Measurements from ENCODE around the gene RECQL5. TPM values are rescaled to one million over a fixed set of nuclear protein-coding genes. Genes with fewer than 3 reads are reported as not detected.

Gene RECQL5
- total RNA-seq, 4 donors from 2014 or later, result 6.3 to 14.7 (median 11.9) TPM

DNA sequence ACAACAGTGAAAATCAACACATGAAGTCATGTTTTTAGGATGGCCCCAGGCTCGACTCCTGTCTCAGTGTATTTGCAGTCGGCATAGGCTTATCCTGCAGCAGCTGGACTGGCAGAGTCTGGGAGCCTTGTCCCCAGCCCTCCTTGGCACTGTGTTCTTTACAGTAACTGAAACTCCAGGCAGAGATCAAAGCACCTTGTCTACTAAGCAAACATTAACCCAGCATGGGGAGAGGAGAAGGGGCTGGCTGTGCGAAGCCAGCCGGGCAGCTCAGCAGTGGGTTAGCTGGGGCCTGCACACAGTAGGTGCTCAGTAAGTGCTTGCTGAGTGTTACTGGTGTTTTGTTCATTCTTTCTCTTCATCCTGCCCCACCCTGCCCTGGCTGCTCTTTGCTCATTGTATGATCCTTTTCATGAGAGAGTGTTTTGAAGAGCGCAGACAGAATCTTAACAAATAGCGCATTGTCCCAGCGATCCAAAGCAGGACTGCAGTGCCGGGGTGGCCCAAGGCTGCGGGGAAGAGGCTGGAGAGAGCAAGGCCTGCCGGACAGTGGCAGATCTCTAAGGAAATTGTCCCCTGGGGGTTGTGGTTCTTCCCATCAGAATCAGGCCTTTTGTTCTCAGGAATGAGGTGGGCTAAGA lies 30.8 kb upstream of the RECQL5 start:
- WGBS, result 84% methylated on average over 9 of the region's 10 CpGs
- Histone ChIP-seq H3K4me1 (peaks cover 77 to 94% (median 85%) of the 10 kb centered on the region in 4 donors), H3K27me3 (no peaks in the 10 kb centered on the region), H3K4me3 (no peak overlapping the region), H3K27ac (replicated peaks in 1 of 4) (peak overlapping the region; percentile 44 to 87 (median 78)), H3K36me3 (peaks cover 22 to 76% (median 58%) of the 10 kb centered on the region in 4 donors), H3K9me3 (no peaks in the 10 kb centered on the region)
- TF ChIP-seq POLR2AphosphoS5 (IDR thresholded peaks at IDR 0.05), result peak in 1 of 2 donors; percentile 22
- TF ChIP-seq, protein P1, sequence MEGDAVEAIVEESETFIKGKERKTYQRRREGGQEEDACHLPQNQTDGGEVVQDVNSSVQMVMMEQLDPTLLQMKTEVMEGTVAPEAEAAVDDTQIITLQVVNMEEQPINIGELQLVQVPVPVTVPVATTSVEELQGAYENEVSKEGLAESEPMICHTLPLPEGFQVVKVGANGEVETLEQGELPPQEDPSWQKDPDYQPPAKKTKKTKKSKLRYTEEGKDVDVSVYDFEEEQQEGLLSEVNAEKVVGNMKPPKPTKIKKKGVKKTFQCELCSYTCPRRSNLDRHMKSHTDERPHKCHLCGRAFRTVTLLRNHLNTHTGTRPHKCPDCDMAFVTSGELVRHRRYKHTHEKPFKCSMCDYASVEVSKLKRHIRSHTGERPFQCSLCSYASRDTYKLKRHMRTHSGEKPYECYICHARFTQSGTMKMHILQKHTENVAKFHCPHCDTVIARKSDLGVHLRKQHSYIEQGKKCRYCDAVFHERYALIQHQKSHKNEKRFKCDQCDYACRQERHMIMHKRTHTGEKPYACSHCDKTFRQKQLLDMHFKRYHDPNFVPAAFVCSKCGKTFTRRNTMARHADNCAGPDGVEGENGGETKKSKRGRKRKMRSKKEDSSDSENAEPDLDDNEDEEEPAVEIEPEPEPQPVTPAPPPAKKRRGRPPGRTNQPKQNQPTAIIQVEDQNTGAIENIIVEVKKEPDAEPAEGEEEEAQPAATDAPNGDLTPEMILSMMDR (IDR thresholded peaks at IDR 0.05), result no peak
- intact Hi-C loops (cut with DNase I), result no loop called here
- no peak for DNase-seq (ENCODE audit: extremely low spot score)

DNA sequence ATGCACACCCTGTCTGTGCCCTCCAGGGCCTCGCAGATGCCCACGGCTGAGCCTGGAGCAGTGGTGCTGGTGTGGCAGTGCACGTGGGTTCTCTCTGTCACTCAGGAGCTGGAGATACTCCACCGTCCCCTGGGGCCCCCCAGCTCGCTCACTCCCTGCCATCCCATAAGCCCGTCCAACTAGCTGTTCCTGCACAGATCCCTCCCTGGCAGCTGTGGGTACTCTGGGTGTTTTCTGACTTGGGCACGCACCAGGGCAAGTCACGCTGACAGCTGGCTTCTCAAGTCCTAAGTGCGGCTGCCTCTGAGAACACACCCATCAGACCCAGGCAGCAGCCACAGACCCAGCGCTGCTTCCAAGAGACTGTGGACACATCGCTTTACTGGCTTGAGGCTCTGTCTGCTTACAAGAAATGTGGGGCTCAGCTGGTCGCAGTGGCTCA lies 28.9 kb upstream of the RECQL5 start:
- 94% methylated on average over 9 of the region's 12 CpGs for WGBS
- Histone ChIP-seq H3K4me1 (peaks cover 83 to 95% (median 90%) of the 10 kb centered on the region in 4 donors), H3K9me3 (no peaks in the 10 kb centered on the region), H3K27ac (replicated peaks in 1 of 4) (peak overlapping the region; percentile 83 to 87 (median 86)), H3K27me3 (no peaks in the 10 kb centered on the region), H3K4me3 (no peak overlapping the region), H3K36me3 (peaks cover 3 to 67% (median 49%) of the 10 kb centered on the region in 4 donors)
- intact Hi-C loops (cut with DNase I), result no loop called here
- TF ChIP-seq, protein P1 (IDR thresholded peaks at IDR 0.05), result no peak
- peak; percentile 17 to 44 for TF ChIP-seq POLR2AphosphoS5 (IDR thresholded peaks at IDR 0.05)
- DNase-seq (ENCODE audit: extremely low spot score), result no peak

DNA sequence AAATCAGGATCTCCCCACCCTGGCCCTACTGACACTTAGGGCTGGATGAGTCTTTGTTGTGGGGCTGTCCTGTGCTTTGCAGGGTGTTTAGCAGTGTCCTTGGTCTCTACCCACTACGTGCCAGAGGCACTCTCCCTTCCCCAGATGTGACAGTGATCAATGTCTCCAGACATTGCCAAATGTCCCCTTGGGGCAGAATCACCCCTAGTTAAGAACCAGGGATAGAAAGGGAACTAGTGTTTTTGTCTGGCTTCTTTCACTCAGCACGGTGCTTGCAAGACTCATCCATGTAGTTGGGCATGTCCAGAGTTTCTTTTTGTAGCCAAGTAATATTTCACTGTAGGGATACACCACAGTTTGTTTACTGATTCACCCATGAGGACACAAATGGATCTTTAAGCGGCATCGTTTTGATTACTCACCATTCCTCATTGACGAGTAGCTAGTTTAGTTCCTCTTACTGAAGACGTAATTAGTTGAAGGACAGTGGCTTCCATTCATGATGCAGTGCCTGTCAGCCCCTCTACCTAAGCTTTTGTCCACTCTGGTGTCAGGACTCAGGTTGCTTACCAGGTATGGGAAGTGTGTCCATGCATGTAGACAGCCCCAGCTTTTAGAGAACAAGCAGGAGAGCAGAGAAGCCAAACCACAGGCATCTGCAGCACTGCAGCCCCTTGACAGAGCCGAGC lies 28.3 kb upstream of the RECQL5 start:
- H3K36me3 ChIP-seq, result peaks cover 0 to 65% (median 46%) of the 10 kb centered on the region in 4 donors
- TF ChIP-seq POLR2AphosphoS5 (IDR thresholded peaks at IDR 0.05) (no peak), POLR2A (IDR thresholded peaks at IDR 0.05; ENCODE audit: low read depth) (no peak)
- TF ChIP-seq, protein P1 (IDR thresholded peaks at IDR 0.05), result no peak
- no peak overlapping the region for H3K4me3 ChIP-seq
- peak overlapping the region; percentile 83 to 87 (median 86) for H3K27ac ChIP-seq (replicated peaks in 1 of 4)
- H3K9me3 ChIP-seq, result no peaks in the 10 kb centered on the region
- WGBS, result 84% methylated on average over 7 of the region's 7 CpGs
- H3K4me1 ChIP-seq, result peaks cover 82 to 95% (median 88%) of the 10 kb centered on the region in 4 donors
- DNase-seq (ENCODE audit: extremely low spot score), result no peak
- intact Hi-C loops (cut with DNase I), result no loop called here
- no peaks in the 10 kb centered on the region for H3K27me3 ChIP-seq

DNA sequence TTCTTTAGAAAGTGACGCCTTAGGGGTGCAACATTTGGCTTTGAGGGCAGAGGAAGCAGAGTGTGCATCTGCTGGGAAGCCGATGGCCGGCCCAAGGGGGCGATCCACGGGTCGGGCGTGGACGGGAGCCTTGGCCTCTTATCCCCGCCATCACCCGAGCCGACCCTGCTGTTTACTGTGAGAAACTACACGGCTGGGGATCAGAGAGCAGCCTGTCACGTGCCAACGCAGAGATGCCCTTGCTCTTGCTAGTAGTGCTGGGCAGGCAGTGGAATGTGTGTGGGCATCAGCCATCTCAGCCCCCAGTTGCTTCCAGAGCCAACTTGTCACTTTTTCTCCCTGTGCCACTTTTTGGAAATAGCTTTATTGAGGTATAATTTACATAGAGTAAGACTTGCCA lies 27.6 kb upstream of the RECQL5 start:
- TF ChIP-seq POLR2A (IDR thresholded peaks at IDR 0.05; ENCODE audit: low read depth) (no peak), EP300 (IDR thresholded peaks at IDR 0.05) (no peak), POLR2AphosphoS5 (IDR thresholded peaks at IDR 0.05) (no peak)
- TF ChIP-seq, protein P1 (IDR thresholded peaks at IDR 0.05), result no peak
- H3K4me3 ChIP-seq, result peak overlapping the region in 1 of 4 donors; percentile 15
- H3K36me3 ChIP-seq, result peaks cover 0 to 58% (median 40%) of the 10 kb centered on the region in 4 donors
- no peaks in the 10 kb centered on the region for H3K9me3 ChIP-seq
- H3K4me1 ChIP-seq, result peaks cover 77 to 92% (median 87%) of the 10 kb centered on the region in 4 donors
- no peaks in the 10 kb centered on the region for H3K27me3 ChIP-seq
- intact Hi-C loops (cut with DNase I), result no loop called here
- peak overlapping the region; percentile 83 to 87 (median 86) for H3K27ac ChIP-seq (replicated peaks in 1 of 4)
- 77% methylated on average over 10 of the region's 14 CpGs for WGBS
- no peak for DNase-seq (ENCODE audit: extremely low spot score)

All from esophagus muscularis mucosa (tissue), 4 donors.